ENCODE results near the gene FDXACB1.

DNA sequence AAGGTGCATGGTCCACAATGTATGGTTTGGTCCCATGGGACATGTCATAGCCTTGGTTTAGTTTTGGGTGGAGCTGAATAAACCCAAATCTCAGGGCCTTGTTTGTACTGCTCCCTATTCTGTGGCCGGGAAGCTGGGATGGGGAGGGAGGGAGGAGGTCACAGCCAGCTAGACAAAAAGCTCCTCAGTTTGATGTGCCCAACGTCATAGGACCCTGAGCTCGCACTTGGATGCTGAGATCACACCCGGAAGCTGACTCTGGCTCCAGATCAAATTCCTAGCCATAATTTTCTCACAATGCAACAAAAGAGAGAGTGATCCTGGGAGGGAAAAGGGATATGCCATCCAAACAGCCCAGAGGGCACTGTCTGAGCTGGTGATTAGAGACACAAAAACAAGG is 35.0 kb upstream of the FDXACB1 start:
- TF ChIP-seq GATA2 (IDR thresholded peaks at IDR 0.05; ENCODE audit: low read depth, low read length) (no peak), GATA3 (IDR thresholded peaks at IDR 0.05; ENCODE audit: low read depth, low read length) (no peak)
